Hematopoietic multipotent progenitor cell (in vitro differentiated cells): ENCODE data around the gene NPEPPS. TPM values are rescaled to one million over a fixed set of nuclear protein-coding genes. Genes with fewer than 3 reads are reported as not detected.
A peak's percentile ranks its signal among the peaks of the same experiment; 100 is the strongest.

Source experiments
- DNase-seq, 3 donors: peaks; one replicate each; pipeline ENCODE4 v3.0.0-alpha.2; 2011 to 2015; ENCODE audit warnings: low read depth in 2 of 3, low spot score in 2 of 3
- small RNA-seq: library from RNA; depleted of rRNA; stranded (forward); fragments of <200 nt; gene quantifications from one replicate; pipeline ENCODE3, GENCODE V24; 2012
- total RNA-seq: library from RNA; depleted of rRNA; stranded (reverse); fragments of >200 nt; gene quantifications from one replicate; pipeline ENCODE4 v1.2.3, GENCODE V29; 2012

Gene NPEPPS
- total RNA-seq, 1 donor: 40.4 TPM

DNA sequence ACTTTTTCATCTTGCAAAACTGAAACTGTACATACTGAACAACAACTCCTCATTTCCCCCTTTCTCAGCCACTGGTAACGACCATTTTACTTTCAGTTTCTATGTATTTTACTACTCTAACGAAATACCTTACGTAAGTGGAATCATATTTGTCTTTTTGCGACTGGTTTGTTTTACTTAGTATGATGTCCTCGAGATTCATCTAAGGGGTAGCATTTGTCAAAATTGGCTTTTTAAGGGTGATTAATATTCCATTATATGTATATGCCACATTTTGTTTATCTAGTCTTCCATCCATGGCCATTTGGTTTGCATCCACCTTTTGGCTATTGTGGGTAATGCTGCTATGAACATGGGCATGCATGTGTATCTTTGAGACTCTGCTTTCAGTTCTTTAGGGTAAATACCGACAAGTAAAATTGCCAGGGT lies 129.2 kb downstream of the NPEPPS start:
- DNase-seq: peak; percentile 23 to 72 (median 50)

DNA sequence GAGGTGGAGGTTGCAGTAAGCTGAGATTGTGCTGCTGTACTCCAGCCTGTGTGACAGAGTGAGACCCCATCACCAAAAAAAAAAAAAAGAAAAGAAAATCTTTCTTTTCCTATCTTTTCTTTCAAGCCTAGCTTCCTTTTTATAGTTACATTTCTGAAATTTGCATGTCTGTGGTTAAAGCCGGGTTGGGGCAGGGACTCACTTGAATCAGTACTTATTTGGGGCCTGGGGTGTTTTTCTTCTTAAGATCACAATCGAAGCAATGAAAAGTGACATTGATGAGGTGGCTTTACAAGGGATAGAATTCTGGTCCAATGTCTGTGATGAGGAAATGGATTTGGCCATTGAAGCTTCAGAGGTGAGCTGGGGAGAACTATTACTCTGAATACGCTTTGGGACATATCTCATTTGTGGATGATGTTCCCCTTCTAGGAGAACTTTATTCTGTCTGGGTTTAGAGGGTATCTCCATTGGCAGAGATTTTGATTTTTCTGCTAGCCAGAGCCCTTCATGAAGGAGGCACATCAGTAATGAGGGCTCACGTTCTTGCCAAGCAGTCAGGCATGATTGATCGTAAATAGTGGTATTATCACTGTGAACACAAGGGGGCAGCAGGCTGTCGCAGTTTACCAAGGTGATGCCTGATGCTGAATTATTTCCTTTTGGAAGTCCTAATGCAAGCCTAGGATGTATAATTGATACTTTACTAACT lies 133.2 kb downstream of the NPEPPS start:
- DNase-seq: peak; percentile 53 to 77 (median 60)

DNA sequence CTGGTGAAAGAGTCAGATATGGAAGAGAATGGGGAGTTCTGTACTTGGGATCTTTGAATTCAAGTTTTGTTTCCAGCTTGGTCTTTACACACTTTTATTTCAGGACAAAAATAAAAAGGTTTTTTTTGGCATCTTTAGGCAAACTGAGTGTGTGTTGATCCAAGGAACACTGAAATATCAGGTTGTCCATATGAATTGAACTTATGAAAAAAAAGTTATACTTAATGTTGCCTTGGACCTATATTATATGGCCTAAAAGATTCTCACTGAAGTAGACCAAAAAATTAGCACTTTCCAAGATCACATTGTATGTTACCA lies 133.7 kb downstream of the NPEPPS start:
- DNase-seq: no peak

DNA sequence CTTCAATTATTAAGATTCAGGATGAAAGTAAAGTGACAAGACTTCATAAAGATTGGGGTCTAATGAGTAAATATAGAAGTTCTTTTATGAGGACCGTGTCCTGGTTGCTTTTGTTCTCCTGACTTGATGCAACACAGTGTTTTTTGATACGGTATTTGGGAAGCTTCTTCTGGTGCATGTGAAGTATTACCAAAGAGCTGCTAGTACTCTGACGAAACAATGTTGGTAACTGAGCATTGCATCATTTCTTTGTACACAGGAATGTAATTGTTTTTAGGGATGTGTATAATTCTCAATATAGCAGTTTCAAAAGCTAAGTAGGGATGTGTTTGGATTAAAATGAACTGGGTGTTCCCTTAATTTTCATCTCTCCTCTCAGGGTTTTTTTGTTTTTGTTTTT lies 134.7 kb downstream of the NPEPPS start:
- DNase-seq: no peak

DNA sequence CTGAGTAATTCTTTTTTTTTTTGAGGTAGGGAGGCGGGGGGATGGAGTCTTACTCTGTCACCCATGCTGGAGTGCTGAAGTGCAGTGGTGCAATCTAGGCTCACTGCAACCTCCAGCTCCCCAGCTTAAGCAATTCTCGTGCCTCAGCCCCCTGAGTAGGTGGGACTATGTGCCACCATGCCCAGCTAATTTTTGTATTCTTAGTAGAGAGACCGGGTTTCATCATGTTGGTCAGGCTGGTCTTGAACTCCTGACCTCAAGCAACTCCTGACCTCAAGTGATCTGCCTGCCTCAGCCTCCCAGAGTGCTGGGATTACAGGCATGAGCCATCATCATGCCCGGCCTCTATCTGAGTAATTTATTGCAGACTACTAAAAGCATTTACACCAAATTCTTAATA lies 138.2 kb downstream of the NPEPPS start:
- DNase-seq: no peak

DNA sequence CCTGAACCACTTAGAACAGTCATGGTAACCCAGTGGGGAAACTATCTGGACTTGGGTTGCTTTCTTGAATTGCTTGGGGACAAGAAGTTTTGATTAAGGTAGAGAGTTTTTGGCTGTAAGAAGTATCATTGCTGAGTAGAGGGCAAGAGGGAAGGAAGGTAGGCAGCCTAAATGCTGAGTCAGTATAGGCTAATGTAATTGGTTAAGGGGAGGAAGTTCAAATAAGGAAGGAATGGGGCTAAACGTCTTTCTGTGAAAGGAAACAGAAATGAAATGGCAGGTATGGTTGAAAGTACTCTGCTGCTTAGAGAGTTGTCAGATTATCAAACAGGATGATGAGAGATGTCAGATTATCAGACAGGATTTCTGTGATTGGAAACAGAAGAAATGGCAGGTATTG lies 139.2 kb downstream of the NPEPPS start:
- peak in 1 of 3 donors; percentile 63 for DNase-seq

Small RNA genes within 50 kb of the gene (small RNA-seq; reads per million reads assigned to genes)
- gene RF00019: not detected

Other genes with a start within 250 kb of the NPEPPS start
- gene EFCAB13, start 207.2 kb upstream of the NPEPPS start, total RNA-seq: 2.2 TPM
- 190 TPM for gene KPNB1, start 118.8 kb downstream of the NPEPPS start, total RNA-seq
- gene TBKBP1, start 163.1 kb downstream of the NPEPPS start, total RNA-seq: 9.4 TPM
- 0.27 TPM for gene TBX21, start 202.1 kb downstream of the NPEPPS start, total RNA-seq